Measurements from ENCODE around the gene SCIN.
"Not testable (repeated sequence)": the region's sequence is repeated elsewhere in the genome, so short reads cannot be mapped to it uniquely, and the experiment has no call there.

The SCIN gene

DNA sequence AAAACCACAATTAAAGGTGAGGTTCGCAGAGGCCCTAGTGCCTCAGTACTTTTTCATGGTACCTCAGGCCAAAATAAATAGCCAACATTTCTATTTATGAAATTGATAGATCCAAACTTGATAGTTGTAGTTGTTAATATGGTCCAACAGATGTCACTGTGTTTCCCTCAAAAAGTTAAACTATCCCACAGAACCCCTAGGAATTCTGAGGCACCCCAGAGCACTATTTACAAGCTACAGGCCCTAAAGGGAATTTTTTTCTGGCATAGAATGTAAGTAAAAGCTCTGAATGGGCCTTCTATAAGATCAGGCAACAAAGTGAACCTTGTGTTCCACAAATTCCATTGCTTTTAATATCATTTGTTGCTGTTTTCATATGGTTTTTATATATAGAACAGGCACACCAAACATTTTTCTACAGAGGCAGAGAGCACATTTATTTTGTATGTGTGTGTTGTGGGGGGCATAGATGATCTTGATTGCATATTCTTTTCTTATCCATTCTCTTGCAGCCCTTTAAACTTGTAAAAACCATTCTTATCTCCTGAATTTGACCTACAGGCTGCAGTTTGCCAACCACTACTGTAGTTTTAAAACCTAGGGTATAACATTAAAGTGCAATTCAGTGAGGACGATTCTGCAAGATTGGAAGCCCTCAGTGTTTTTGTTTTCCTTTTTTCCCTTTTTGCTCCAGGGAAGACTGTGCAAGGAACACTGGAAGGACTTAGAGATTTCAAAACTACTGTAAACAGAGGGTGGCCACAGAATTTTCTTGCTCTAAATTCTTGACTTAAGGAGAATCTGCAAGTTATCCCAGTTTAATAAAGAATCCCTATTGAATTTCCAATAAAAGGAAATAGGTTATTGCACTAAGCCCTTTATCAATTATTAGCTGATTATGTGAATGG lies 113.4 kb downstream of the SCIN start:
- Histone ChIP-seq H3K27ac (ENCODE audit: insufficient read depth, low read length, poor library complexity, severe bottlenecking) (no peak overlapping the region), H3K4me3 (ENCODE audit: insufficient read depth, low read depth, low read length, poor library complexity, severe bottlenecking) (no peak overlapping the region), H3K27me3 (replicated peaks; ENCODE audit: control insufficient read depth, insufficient read depth, low read length, poor library complexity, severe bottlenecking) (no peaks in the 10 kb centered on the region), H3K36me3 (ENCODE audit: control insufficient read depth, insufficient read depth, low read length) (no peaks in the 10 kb centered on the region), H3K4me1 (ENCODE audit: control insufficient read depth, insufficient read depth, low read length, poor library complexity, severe bottlenecking) (peaks cover 4% of the 10 kb centered on the region), H3K9me3 (ENCODE audit: control insufficient read depth, low read length) (no peaks in the 10 kb centered on the region)
- no peak for DNase-seq

DNA sequence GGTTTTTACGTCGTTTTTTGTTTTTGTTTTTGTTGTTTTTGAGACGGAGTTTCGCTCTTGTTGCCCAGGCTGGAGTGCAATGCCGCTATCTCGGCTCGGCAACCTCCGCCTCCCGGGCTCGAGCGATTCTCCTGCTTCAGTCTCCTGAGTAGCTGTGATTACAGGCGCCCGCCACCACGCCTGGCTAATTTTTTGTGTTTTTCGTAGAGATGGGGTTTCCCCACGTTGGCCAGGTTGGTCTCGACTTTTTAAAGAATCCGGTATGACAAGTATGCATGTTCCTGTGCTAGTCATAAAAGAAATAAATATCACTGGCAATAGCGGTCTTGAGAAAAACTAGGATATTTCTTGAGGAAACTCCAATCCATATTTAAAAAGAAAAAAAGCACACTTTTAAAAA lies 114.2 kb downstream of the SCIN start:
- Histone ChIP-seq H3K27ac (ENCODE audit: insufficient read depth, low read length, poor library complexity, severe bottlenecking) (no peak overlapping the region), H3K4me3 (ENCODE audit: insufficient read depth, low read depth, low read length, poor library complexity, severe bottlenecking) (no peak overlapping the region), H3K4me1 (ENCODE audit: control insufficient read depth, insufficient read depth, low read length, poor library complexity, severe bottlenecking) (peaks cover 4% of the 10 kb centered on the region), H3K27me3 (replicated peaks; ENCODE audit: control insufficient read depth, insufficient read depth, low read length, poor library complexity, severe bottlenecking) (no peaks in the 10 kb centered on the region), H3K36me3 (ENCODE audit: control insufficient read depth, insufficient read depth, low read length) (no peaks in the 10 kb centered on the region), H3K9me3 (ENCODE audit: control insufficient read depth, low read length) (no peaks in the 10 kb centered on the region)
- DNase-seq: no peak

- Histone ChIP-seq H3K4me3 (ENCODE audit: insufficient read depth, low read depth, low read length, poor library complexity, severe bottlenecking) (no peak overlapping the region), H3K4me1 (ENCODE audit: control insufficient read depth, insufficient read depth, low read length, poor library complexity, severe bottlenecking) (peaks cover 4% of the 10 kb centered on the region), H3K27me3 (replicated peaks; ENCODE audit: control insufficient read depth, insufficient read depth, low read length, poor library complexity, severe bottlenecking) (no peaks in the 10 kb centered on the region), H3K27ac (ENCODE audit: insufficient read depth, low read length, poor library complexity, severe bottlenecking) (peak overlapping the region; percentile 95), H3K36me3 (ENCODE audit: control insufficient read depth, insufficient read depth, low read length) (no peaks in the 10 kb centered on the region), H3K9me3 (ENCODE audit: control insufficient read depth, low read length) (no peaks in the 10 kb centered on the region)
- DNase-seq: peak in 1 of 3 donors; percentile 13
These were observed 115.0 kb downstream of the SCIN start for GRCh38 chr7:12685550-12685949.

- DNase-seq: peak; percentile 98 to 99 (median 98)
- peaks cover 4% of the 10 kb centered on the region for H3K4me1 ChIP-seq (ENCODE audit: control insufficient read depth, insufficient read depth, low read length, poor library complexity, severe bottlenecking)
- peak overlapping the region; percentile 84 for H3K4me3 ChIP-seq (ENCODE audit: insufficient read depth, low read depth, low read length, poor library complexity, severe bottlenecking)
- H3K36me3 ChIP-seq (ENCODE audit: control insufficient read depth, insufficient read depth, low read length): no peaks in the 10 kb centered on the region
- H3K27ac ChIP-seq (ENCODE audit: insufficient read depth, low read length, poor library complexity, severe bottlenecking): peak overlapping the region; percentile 95
- H3K27me3 ChIP-seq (replicated peaks; ENCODE audit: control insufficient read depth, insufficient read depth, low read length, poor library complexity, severe bottlenecking): no peaks in the 10 kb centered on the region
- no peaks in the 10 kb centered on the region for H3K9me3 ChIP-seq (ENCODE audit: control insufficient read depth, low read length)
These were observed 115.8 kb downstream of the SCIN start for GRCh38 chr7:12686234-12686890.

GRCh38 chr7:12686891-12687717 lies 116.6 kb downstream of the SCIN start, which contains the start of gene ARL4A:
ARL4A (plus strand) TSS chr7:12687633; CDS start chr7:12688255, 622 bp downstream.
- peak; percentile 76 to 88 (median 82) for DNase-seq

GRCh38 chr7:12687718-12688171 lies 117.2 kb downstream of the SCIN start:
- no peaks in the 10 kb centered on the region for H3K36me3 ChIP-seq (ENCODE audit: control insufficient read depth, insufficient read depth, low read length)
- H3K9me3 ChIP-seq (ENCODE audit: control insufficient read depth, low read length): no peaks in the 10 kb centered on the region
- H3K4me3 ChIP-seq (ENCODE audit: insufficient read depth, low read depth, low read length, poor library complexity, severe bottlenecking): peak overlapping the region; percentile 84
- no peak for DNase-seq
- peaks cover 4% of the 10 kb centered on the region for H3K4me1 ChIP-seq (ENCODE audit: control insufficient read depth, insufficient read depth, low read length, poor library complexity, severe bottlenecking)
- H3K27me3 ChIP-seq (replicated peaks; ENCODE audit: control insufficient read depth, insufficient read depth, low read length, poor library complexity, severe bottlenecking): no peaks in the 10 kb centered on the region
- H3K27ac ChIP-seq (ENCODE audit: insufficient read depth, low read length, poor library complexity, severe bottlenecking): peak overlapping the region; percentile 95

More at GRCh38 chr7:12686891-12687717, 116.6 kb downstream of the SCIN start, which contains the start of gene ARL4A:
- Histone ChIP-seq H3K27me3 (replicated peaks; ENCODE audit: control insufficient read depth, insufficient read depth, low read length, poor library complexity, severe bottlenecking) (no peaks in the 10 kb centered on the region), H3K9me3 (ENCODE audit: control insufficient read depth, low read length) (no peaks in the 10 kb centered on the region), H3K4me3 (ENCODE audit: insufficient read depth, low read depth, low read length, poor library complexity, severe bottlenecking) (peak within 1 kb of the TSS; percentile 84), H3K4me1 (ENCODE audit: control insufficient read depth, insufficient read depth, low read length, poor library complexity, severe bottlenecking) (peaks cover 4% of the 10 kb centered on the region), H3K27ac (ENCODE audit: insufficient read depth, low read length, poor library complexity, severe bottlenecking) (peak within 1 kb of the TSS; percentile 95), H3K36me3 (ENCODE audit: control insufficient read depth, insufficient read depth, low read length) (no peaks in the 10 kb centered on the region)

DNA sequence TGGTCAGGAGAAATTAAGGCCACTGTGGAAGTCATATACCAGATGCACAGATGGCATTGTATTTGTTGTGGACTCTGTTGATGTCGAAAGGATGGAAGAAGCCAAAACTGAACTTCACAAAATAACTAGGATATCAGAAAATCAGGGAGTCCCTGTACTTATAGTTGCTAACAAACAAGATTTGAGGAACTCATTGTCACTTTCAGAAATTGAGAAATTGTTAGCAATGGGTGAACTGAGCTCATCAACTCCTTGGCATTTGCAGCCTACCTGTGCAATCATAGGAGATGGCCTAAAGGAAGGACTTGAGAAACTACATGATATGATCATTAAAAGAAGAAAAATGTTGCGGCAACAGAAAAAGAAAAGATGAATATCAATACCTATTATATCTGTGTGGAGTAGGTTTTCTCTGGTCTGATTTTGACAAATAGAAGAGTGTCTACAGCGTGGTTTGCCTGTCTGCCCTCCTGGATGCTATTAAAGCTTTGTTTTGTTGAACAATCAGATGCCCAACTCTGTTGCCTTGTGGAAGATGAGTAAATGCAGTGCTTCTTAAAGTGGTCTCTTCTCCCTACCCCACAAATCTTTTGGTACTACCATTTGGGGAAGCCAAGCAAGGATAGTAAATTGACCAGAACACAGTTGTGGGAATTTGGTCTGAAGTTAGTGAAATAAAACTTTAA lies 118.1 kb downstream of the SCIN start:
- not testable (repeated sequence) for H3K27ac ChIP-seq (ENCODE audit: insufficient read depth, low read length, poor library complexity, severe bottlenecking); H3K36me3 ChIP-seq (ENCODE audit: control insufficient read depth, insufficient read depth, low read length); H3K27me3 ChIP-seq (replicated peaks; ENCODE audit: control insufficient read depth, insufficient read depth, low read length, poor library complexity, severe bottlenecking); H3K4me3 ChIP-seq (ENCODE audit: insufficient read depth, low read depth, low read length, poor library complexity, severe bottlenecking); DNase-seq; H3K4me1 ChIP-seq (ENCODE audit: control insufficient read depth, insufficient read depth, low read length, poor library complexity, severe bottlenecking); H3K9me3 ChIP-seq (ENCODE audit: control insufficient read depth, low read length)

DNA sequence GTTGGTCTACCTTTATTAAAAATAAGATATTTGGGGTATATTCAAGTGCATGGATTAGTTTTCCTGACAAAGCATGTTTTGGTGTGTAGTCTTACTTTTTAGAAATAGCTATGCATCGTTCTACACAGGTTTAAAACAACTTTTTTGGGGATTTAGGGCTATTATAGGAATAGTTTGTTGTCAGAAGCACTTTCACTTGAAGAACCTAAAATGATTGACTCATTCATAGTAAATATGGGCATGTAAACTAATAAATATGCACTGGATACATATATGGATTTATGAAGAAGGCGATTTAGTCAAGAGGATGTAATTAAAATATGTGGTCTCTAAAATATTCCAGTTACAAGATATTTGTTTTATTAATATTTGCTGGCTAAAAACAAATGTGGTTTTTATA lies 118.9 kb downstream of the SCIN start:
- Histone ChIP-seq H3K4me3 (ENCODE audit: insufficient read depth, low read depth, low read length, poor library complexity, severe bottlenecking) (no peak overlapping the region), H3K27ac (ENCODE audit: insufficient read depth, low read length, poor library complexity, severe bottlenecking) (no peak overlapping the region), H3K4me1 (ENCODE audit: control insufficient read depth, insufficient read depth, low read length, poor library complexity, severe bottlenecking) (peaks cover 4% of the 10 kb centered on the region), H3K36me3 (ENCODE audit: control insufficient read depth, insufficient read depth, low read length) (no peaks in the 10 kb centered on the region), H3K9me3 (ENCODE audit: control insufficient read depth, low read length) (no peaks in the 10 kb centered on the region), H3K27me3 (replicated peaks; ENCODE audit: control insufficient read depth, insufficient read depth, low read length, poor library complexity, severe bottlenecking) (no peaks in the 10 kb centered on the region)
- no peak for DNase-seq

All from effector memory CD4-positive, alpha-beta T cell (primary cell).